ENCODE results near the gene KCND3. TPM values are rescaled to one million over a fixed set of nuclear protein-coding genes. Genes with fewer than 3 reads are reported as not detected.

KCND3 gene
- total RNA-seq, 1 donor from 2014 or later = 0.06 TPM

- Mint-ChIP-seq H3K27me3 (ENCODE audit: insufficient read depth, low read depth) (peaks cover 59% of the 10 kb centered on the region), H3K27ac (no peak overlapping the region), H3K4me3 (peak overlapping the region; percentile 86), H3K36me3 (no peaks in the 10 kb centered on the region), H3K4me1 (peaks cover 20% of the 10 kb centered on the region), H3K9me3 (no peaks in the 10 kb centered on the region)
- Histone ChIP-seq H4K20me1 (ENCODE audit: low read depth) (peaks cover 22% of the 10 kb centered on the region), H3K4me1 (peaks cover 21% of the 10 kb centered on the region), H3F3A (ENCODE audit: low read depth) (peaks cover 22% of the 10 kb centered on the region), H3K9me3 (ENCODE audit: low read depth) (no peaks in the 10 kb centered on the region), H3K27me3 (peaks cover 82% of the 10 kb centered on the region), H3K4me3 (peak overlapping the region; percentile 65), H3K4me2 (peak overlapping the region; percentile 99), H3K9ac (no peak overlapping the region), H2AFZ (replicated peaks) (peak overlapping the region; percentile 82), H3K27ac (no peak overlapping the region), H3K36me3 (no peaks in the 10 kb centered on the region), H3K79me2 (ENCODE audit: low read depth) (no peaks in the 10 kb centered on the region)
- peak; percentile 83 for TF ChIP-seq EZH2 (IDR thresholded peaks at IDR 0.05)
- TF ChIP-seq CTCF (IDR thresholded peaks at IDR 0.05) = no peak
- peak; percentile 29 for TF ChIP-seq EZH2phosphoT487 (IDR thresholded peaks at IDR 0.05)
- DNase-seq (ENCODE audit: low spot score) = peak; percentile 38
Observed at GRCh38 chr1:111990026-111990877, 784 bp upstream of the KCND3 start.

- TF ChIP-seq CTCF (IDR thresholded peaks at IDR 0.05) = no peak
- TF ChIP-seq EZH2phosphoT487 (IDR thresholded peaks at IDR 0.05) = peak; percentile 73
- peak; percentile 87 for TF ChIP-seq EZH2 (IDR thresholded peaks at IDR 0.05)
- peaks cover 20% of the 10 kb centered on the region for H3K4me1 Mint-ChIP-seq
- Histone ChIP-seq H3K27ac (no peak overlapping the region), H3K36me3 (no peaks in the 10 kb centered on the region), H3K4me2 (peak overlapping the region; percentile 99), H3K27me3 (peaks cover 85% of the 10 kb centered on the region), H3K79me2 (ENCODE audit: low read depth) (no peaks in the 10 kb centered on the region), H3K9ac (no peak overlapping the region), H3K4me3 (peak overlapping the region; percentile 65), H4K20me1 (ENCODE audit: low read depth) (peaks cover 22% of the 10 kb centered on the region), H3K4me1 (peaks cover 21% of the 10 kb centered on the region), H2AFZ (replicated peaks) (peak overlapping the region; percentile 44), H3K9me3 (ENCODE audit: low read depth) (no peaks in the 10 kb centered on the region), H3F3A (ENCODE audit: low read depth) (peaks cover 22% of the 10 kb centered on the region)
- H3K27ac Mint-ChIP-seq = no peak overlapping the region
- no peaks in the 10 kb centered on the region for H3K9me3 Mint-ChIP-seq
- peaks cover 62% of the 10 kb centered on the region for H3K27me3 Mint-ChIP-seq (ENCODE audit: insufficient read depth, low read depth)
- no peaks in the 10 kb centered on the region for H3K36me3 Mint-ChIP-seq
- peak overlapping the region; percentile 83 for H3K4me3 Mint-ChIP-seq
- DNase-seq (ENCODE audit: low spot score) = peak; percentile 56
Observed at GRCh38 chr1:111988743-111989453, 570 bp downstream of the KCND3 start.

- no peak overlapping the region for H3K9ac ChIP-seq
- Mint-ChIP-seq H3K36me3 (no peaks in the 10 kb centered on the region), H3K27me3 (ENCODE audit: insufficient read depth, low read depth) (peaks cover 62% of the 10 kb centered on the region), H3K4me1 (peaks cover 20% of the 10 kb centered on the region), H3K4me3 (peak overlapping the region; percentile 83), H3K27ac (no peak overlapping the region), H3K9me3 (no peaks in the 10 kb centered on the region)
- peaks cover 22% of the 10 kb centered on the region for H3F3A ChIP-seq (ENCODE audit: low read depth)
- no peak for TF ChIP-seq EZH2phosphoT487 (IDR thresholded peaks at IDR 0.05)
- no peak for TF ChIP-seq CTCF (IDR thresholded peaks at IDR 0.05)
- no peak for TF ChIP-seq EZH2 (IDR thresholded peaks at IDR 0.05)
- H3K27me3 ChIP-seq = peaks cover 82% of the 10 kb centered on the region
- no peaks in the 10 kb centered on the region for H3K79me2 ChIP-seq (ENCODE audit: low read depth)
- H2AFZ ChIP-seq (replicated peaks) = peak overlapping the region; percentile 44
- peak overlapping the region; percentile 65 for H3K4me3 ChIP-seq
- no peaks in the 10 kb centered on the region for H3K9me3 ChIP-seq (ENCODE audit: low read depth)
- peak overlapping the region; percentile 99 for H3K4me2 ChIP-seq
- H3K4me1 ChIP-seq = peaks cover 21% of the 10 kb centered on the region
- no peak for DNase-seq (ENCODE audit: low spot score)
- H3K27ac ChIP-seq = no peak overlapping the region
- peaks cover 22% of the 10 kb centered on the region for H4K20me1 ChIP-seq (ENCODE audit: low read depth)
- H3K36me3 ChIP-seq = no peaks in the 10 kb centered on the region
Observed at GRCh38 chr1:111988377-111988742, 1.1 kb downstream of the KCND3 start.

All from neural progenitor cell (in vitro differentiated cells).